Measurements from ENCODE around the gene IQGAP1.

Gene IQGAP1

GRCh38 chr15:90388462-90389380 lies 679 bp downstream of the IQGAP1 start (continued):
- TF ChIP-seq, protein P1, sequence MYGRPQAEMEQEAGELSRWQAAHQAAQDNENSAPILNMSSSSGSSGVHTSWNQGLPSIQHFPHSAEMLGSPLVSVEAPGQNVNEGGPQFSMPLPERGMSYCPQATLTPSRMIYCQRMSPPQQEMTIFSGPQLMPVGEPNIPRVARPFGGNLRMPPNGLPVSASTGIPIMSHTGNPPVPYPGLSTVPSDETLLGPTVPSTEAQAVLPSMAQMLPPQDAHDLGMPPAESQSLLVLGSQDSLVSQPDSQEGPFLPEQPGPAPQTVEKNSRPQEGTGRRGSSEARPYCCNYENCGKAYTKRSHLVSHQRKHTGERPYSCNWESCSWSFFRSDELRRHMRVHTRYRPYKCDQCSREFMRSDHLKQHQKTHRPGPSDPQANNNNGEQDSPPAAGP (tag by site-specific recombination; IDR thresholded peaks at IDR 0.05), result no peak
- TF ChIP-seq ZNF580 (tag by site-specific recombination; IDR thresholded peaks at IDR 0.05), result no peak
- TF ChIP-seq ZNF350 (tag by site-specific recombination; IDR thresholded peaks at IDR 0.05), result no peak
- TF ChIP-seq GLIS1 (tag by site-specific recombination; IDR thresholded peaks at IDR 0.05), result peak; percentile 9; the same call in 1 of the 2 replicates
- peak; percentile 57; the same call in 1 of the 2 replicates for TF ChIP-seq ZBTB48 (tag by site-specific recombination; IDR thresholded peaks at IDR 0.05)
- no peak for TF ChIP-seq ZNF529 (tag by site-specific recombination; IDR thresholded peaks at IDR 0.05; ENCODE audit: insufficient replicate concordance)
- no peak for TF ChIP-seq ZNF639 (tag by site-specific recombination; IDR thresholded peaks at IDR 0.05)
- no peak for TF ChIP-seq ZNF514 (tag by site-specific recombination; IDR thresholded peaks at IDR 0.05)
- TF ChIP-seq ZSCAN18 (tag by site-specific recombination; IDR thresholded peaks at IDR 0.05), result no peak
- no peak for TF ChIP-seq ZNF629 (tag by site-specific recombination; IDR thresholded peaks at IDR 0.05)
- no peak for TF ChIP-seq RBAK (tag by site-specific recombination; IDR thresholded peaks at IDR 0.05)
- TF ChIP-seq ZBTB7A (tag by site-specific recombination; IDR thresholded peaks at IDR 0.05; ENCODE audit: low read depth), result no peak
- no peak for TF ChIP-seq ZNF354C (tag by site-specific recombination; IDR thresholded peaks at IDR 0.05; ENCODE audit: borderline replicate concordance, low read depth)
- no peak for TF ChIP-seq ZFP41 (tag by site-specific recombination; IDR thresholded peaks at IDR 0.05; ENCODE audit: borderline replicate concordance)
- TF ChIP-seq, protein P2, sequence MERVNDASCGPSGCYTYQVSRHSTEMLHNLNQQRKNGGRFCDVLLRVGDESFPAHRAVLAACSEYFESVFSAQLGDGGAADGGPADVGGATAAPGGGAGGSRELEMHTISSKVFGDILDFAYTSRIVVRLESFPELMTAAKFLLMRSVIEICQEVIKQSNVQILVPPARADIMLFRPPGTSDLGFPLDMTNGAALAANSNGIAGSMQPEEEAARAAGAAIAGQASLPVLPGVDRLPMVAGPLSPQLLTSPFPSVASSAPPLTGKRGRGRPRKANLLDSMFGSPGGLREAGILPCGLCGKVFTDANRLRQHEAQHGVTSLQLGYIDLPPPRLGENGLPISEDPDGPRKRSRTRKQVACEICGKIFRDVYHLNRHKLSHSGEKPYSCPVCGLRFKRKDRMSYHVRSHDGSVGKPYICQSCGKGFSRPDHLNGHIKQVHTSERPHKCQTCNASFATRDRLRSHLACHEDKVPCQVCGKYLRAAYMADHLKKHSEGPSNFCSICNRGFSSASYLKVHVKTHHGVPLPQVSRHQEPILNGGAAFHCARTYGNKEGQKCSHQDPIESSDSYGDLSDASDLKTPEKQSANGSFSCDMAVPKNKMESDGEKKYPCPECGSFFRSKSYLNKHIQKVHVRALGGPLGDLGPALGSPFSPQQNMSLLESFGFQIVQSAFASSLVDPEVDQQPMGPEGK (tag by site-specific recombination; IDR thresholded peaks at IDR 0.05), result peak; percentile 33; the same call in 1 of the 2 replicates
- TF ChIP-seq ZBTB8A (tag by site-specific recombination; IDR thresholded peaks at IDR 0.05), result peak; percentile 58; the same call in 1 of the 2 replicates
- TF ChIP-seq ZNF660 (tag by site-specific recombination; IDR thresholded peaks at IDR 0.05), result 0 out of 2 replicates have a peak, but pooled peaks have one; percentile 55
- TF ChIP-seq ZBTB6 (tag by site-specific recombination; IDR thresholded peaks at IDR 0.05), result no peak
- no peak for TF ChIP-seq ZNF324 (tag by site-specific recombination; IDR thresholded peaks at IDR 0.05)
- TF ChIP-seq ZFP69B (tag by site-specific recombination; IDR thresholded peaks at IDR 0.05), result no peak
- TF ChIP-seq, protein P3, sequence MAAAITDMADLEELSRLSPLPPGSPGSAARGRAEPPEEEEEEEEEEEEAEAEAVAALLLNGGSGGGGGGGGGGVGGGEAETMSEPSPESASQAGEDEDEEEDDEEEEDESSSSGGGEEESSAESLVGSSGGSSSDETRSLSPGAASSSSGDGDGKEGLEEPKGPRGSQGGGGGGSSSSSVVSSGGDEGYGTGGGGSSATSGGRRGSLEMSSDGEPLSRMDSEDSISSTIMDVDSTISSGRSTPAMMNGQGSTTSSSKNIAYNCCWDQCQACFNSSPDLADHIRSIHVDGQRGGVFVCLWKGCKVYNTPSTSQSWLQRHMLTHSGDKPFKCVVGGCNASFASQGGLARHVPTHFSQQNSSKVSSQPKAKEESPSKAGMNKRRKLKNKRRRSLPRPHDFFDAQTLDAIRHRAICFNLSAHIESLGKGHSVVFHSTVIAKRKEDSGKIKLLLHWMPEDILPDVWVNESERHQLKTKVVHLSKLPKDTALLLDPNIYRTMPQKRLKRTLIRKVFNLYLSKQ (tag by site-specific recombination; IDR thresholded peaks at IDR 0.05; ENCODE audit: borderline replicate concordance), result no peak
- no peak for TF ChIP-seq ZNF792 (tag by site-specific recombination; IDR thresholded peaks at IDR 0.05)
- no peak for TF ChIP-seq ZNF211 (tag by site-specific recombination; IDR thresholded peaks at IDR 0.05; ENCODE audit: low read depth)
- no peak for TF ChIP-seq ZNF473 (tag by site-specific recombination; IDR thresholded peaks at IDR 0.05)
- TF ChIP-seq, protein P4, sequence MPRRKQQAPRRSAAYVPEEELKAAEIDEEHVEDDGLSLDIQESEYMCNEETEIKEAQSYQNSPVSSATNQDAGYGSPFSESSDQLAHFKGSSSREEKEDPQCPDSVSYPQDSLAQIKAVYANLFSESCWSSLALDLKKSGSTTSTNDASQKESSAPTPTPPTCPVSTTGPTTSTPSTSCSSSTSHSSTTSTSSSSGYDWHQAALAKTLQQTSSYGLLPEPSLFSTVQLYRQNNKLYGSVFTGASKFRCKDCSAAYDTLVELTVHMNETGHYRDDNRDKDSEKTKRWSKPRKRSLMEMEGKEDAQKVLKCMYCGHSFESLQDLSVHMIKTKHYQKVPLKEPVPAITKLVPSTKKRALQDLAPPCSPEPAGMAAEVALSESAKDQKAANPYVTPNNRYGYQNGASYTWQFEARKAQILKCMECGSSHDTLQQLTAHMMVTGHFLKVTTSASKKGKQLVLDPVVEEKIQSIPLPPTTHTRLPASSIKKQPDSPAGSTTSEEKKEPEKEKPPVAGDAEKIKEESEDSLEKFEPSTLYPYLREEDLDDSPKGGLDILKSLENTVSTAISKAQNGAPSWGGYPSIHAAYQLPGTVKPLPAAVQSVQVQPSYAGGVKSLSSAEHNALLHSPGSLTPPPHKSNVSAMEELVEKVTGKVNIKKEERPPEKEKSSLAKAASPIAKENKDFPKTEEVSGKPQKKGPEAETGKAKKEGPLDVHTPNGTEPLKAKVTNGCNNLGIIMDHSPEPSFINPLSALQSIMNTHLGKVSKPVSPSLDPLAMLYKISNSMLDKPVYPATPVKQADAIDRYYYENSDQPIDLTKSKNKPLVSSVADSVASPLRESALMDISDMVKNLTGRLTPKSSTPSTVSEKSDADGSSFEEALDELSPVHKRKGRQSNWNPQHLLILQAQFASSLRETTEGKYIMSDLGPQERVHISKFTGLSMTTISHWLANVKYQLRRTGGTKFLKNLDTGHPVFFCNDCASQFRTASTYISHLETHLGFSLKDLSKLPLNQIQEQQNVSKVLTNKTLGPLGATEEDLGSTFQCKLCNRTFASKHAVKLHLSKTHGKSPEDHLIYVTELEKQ (tag by site-specific recombination; IDR thresholded peaks at IDR 0.05; ENCODE audit: borderline replicate concordance), result no peak
- no peak for TF ChIP-seq ZNF654 (tag by site-specific recombination; IDR thresholded peaks at IDR 0.05; ENCODE audit: low read depth)

All from HEK293 (cell line).